GM13977 (cell line): ENCODE measurements around the gene SLC17A5.
"Not testable (repeated sequence)": the region's sequence is repeated elsewhere in the genome, so short reads cannot be mapped to it uniquely, and the experiment has no call there.

Experiments used
- DNase-seq: peaks from one replicate; pipeline ENCODE4 v3.0.0; 2012; ENCODE audit warnings: low spot score
- in situ Hi-C: fragments of 300-500 bp; cut with MboI; formaldehyde crosslinking; loops from one replicate; pipeline ENCODE4 v1.12.0; 2022; ENCODE audit warnings: low sequenced_read_pairs, low pct_unique_long_range_greater_than_20kb, mixed read lengths, inconsistent platforms; ENCODE audit not compliant: unreplicated experiment
- TF ChIP-seq, protein P1 (sequence below): IDR thresholded peaks from 2 replicates; pipeline ENCODE4 v1.5.1; 2012; ENCODE audit warnings: mild to moderate bottlenecking, control low read depth; ENCODE audit not compliant: insufficient read depth; ENCODE audit errors: extremely low read depth, missing control alignments

SLC17A5 gene

DNA sequence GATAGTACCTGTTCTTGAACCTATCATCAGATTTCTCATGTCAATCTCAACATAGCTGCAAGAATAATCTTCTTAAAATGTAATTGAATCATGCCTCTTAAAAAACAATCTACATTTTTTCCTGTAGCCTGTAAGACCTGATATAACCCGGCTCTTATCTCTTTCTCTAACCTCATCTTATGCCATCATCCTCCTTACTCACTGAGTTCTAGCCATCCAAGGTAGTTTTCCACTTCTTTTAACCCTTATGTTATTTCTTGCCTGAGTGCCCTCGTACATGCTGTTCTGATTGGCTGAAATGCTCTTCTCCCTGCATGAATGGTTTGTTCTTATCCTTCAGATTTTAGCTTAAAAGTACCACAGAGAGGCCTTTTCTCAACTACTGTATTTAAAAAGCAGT is 16.4 kb downstream of the SLC17A5 start:
- in situ Hi-C loops, result no loop called here
- TF ChIP-seq, protein P1, sequence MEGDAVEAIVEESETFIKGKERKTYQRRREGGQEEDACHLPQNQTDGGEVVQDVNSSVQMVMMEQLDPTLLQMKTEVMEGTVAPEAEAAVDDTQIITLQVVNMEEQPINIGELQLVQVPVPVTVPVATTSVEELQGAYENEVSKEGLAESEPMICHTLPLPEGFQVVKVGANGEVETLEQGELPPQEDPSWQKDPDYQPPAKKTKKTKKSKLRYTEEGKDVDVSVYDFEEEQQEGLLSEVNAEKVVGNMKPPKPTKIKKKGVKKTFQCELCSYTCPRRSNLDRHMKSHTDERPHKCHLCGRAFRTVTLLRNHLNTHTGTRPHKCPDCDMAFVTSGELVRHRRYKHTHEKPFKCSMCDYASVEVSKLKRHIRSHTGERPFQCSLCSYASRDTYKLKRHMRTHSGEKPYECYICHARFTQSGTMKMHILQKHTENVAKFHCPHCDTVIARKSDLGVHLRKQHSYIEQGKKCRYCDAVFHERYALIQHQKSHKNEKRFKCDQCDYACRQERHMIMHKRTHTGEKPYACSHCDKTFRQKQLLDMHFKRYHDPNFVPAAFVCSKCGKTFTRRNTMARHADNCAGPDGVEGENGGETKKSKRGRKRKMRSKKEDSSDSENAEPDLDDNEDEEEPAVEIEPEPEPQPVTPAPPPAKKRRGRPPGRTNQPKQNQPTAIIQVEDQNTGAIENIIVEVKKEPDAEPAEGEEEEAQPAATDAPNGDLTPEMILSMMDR, result no peak
- DNase-seq, result no peak

DNA sequence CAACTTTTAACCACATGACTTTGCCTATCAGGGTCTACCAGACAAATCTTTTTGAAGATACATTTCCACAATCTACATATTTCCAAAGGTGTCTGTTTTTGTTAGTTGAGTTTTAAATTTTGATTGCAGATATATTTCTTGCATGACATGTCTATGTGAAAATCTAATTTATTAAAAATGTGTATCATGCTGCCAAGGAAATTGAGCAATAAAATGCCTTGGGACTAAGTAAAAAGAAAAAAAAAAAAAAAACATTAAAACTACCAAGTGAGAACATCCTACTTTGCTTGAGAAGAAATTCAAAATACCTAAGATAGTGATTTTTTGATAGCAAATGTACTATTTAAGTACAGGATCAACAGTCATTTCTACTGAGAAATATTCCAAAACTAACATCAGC is 17.7 kb downstream of the SLC17A5 start:
- TF ChIP-seq, protein P1, result no peak
- DNase-seq, result no peak
- in situ Hi-C loops, result no loop called here

DNA sequence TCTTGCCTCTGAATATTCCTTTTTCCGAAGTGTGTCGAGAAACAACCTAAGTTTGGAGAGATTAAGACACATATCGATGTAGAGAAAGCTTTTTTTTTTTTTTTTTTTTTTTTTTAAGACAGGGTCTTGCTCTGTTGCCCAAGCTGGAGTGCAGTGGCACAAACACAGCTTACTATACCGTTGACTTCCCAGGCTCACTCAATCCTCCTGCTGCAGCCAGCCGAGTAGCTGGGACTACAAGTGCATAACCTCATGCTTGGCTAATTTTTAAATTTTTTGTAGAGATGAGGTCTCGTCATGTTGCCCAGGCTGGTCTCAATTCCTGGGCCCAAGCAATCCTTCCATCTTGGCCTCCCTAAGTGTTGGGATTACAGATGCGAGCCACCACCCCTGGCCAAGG is 21.4 kb downstream of the SLC17A5 start:
- in situ Hi-C loops, result no loop called here

DNA sequence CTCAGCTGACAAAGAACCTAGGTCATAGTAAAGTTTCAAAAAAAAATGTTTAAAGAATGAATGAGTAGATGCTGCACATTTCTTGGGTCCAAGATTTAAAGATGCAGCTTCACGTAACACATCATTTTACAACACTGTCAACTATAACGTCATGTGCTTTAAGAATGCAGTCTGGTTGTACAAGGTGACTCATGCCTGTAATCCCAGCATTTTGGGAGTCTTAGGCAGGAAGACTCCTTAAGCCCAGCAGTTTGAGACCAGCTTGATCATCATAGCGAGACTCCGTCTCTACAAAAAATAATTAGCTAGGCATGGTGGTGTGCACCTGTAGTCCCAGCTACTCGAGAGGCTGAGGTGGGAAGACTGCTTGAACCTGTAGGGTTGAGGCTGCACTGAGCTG is 21.9 kb downstream of the SLC17A5 start:
- TF ChIP-seq, protein P1, result no peak
- in situ Hi-C loops, result no loop called here
- DNase-seq, result no peak

More for the DNA sequence above, 21.4 kb downstream of the SLC17A5 start:
- TF ChIP-seq, protein P1, result no peak
- DNase-seq, result no peak

DNA sequence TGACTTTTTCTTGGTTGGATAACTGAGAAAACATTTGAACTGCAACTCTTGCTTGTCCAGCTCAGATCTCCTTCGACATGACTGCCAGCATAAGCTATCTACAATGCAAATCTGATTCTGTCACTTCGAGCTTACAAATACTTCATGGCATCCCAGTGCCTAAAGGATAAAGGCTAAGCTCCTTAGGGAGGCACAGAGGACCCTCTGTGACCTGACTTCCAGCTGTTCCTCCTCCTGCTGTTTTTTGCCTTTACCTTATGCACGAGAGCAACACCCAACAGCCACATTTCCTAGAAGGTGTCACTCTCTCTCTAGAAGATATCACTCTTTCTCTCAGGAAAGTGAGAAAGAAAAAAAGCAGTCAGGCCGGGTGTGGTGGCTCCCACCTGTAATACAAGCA is 23.4 kb downstream of the SLC17A5 start:
- TF ChIP-seq, protein P1, result no peak
- DNase-seq, result no peak
- in situ Hi-C loops, result no loop called here

DNA sequence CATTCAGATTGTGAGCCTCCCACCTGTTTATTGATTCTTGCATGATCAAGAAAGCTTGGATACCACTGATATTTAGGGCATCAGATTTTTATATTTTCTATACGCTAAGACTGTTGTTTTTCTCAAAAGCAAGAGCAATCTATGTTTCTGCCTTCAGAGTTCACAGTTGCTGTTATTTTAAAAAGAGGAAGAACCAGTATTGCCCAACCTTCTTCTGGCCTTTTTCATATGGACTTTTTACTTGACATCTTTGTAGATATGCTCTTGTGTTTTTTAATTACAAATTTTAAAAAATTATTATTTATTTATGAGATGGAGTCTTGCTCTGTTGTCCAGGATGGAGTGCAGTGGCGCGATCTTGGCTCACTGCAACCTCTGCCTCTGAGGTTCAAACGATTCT is 28.9 kb downstream of the SLC17A5 start:
- TF ChIP-seq, protein P1, result no peak
- no peak for DNase-seq
- in situ Hi-C loops, result no loop called here

DNA sequence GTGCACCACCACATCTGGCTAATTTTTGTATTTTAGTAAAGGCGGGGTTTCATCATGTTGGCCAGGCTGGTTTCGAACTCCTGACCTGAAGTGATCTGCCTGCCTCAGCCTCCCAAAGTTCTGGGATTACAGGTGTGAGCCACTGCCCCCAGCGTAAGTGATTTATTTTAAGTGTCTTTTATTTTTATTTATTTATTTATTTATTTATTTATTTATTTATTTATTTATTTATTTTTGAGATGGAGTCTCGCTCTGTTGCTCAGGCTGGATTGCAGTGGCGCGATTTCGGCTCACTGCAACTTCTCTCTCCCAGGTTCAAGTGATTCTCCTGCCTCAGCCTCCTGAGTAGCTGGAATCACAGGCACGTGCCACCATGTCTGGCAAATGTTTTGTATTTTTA is 30.3 kb downstream of the SLC17A5 start:
- in situ Hi-C loops, DNase-seq: not testable (repeated sequence)

DNA sequence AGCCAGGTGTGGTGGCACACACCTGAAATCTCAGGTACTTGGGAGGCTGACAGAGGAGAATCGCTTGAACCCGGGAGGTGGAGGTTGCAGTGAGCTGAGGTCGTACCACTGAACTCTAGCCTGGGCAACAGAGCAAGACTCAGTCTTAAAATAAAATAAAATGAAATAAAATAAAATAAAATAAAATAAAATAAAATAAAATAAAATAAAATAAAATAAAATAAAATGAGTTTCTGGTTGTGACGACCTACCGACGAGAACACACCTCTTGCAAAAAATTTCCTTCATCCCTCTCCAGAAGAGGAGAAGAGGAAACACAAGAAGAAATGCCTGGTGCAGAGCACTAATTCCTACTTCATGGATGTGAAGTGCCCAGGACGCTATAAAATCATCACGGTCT is 35.7 kb downstream of the SLC17A5 start:
- DNase-seq, result not testable (repeated sequence)
- in situ Hi-C loops, result loop anchor here (10.0 kb wide), 1 partner anchor 103 kb away; no protein-coding TSS in a partner anchor
